Measurements from ENCODE around the gene TGIF2LX. TPM values are rescaled to one million over a fixed set of nuclear protein-coding genes. Genes with fewer than 3 reads are reported as not detected.
"Not testable (repeated sequence)": the region's sequence is repeated elsewhere in the genome, so short reads cannot be mapped to it uniquely, and the experiment has no call there.

TGIF2LX gene
- total RNA-seq (not detected), polyA plus RNA-seq (not detected)
- long read RNA-seq, donor 1, partial matches to known transcripts = 0 of 2 reads
- long read RNA-seq, donor 1, other reads (novel, unspliced or antisense) = 0 of 2 reads
- long read RNA-seq, donor 2 = 0 reads
- long read RNA-seq, donor 3 = 0 reads
- long read RNA-seq, donor 4 = 0 reads
- long read RNA-seq, donor 5 = 0 reads
- long read RNA-seq, donor 6 = 0 reads
- long read RNA-seq, donor 7 = 0 reads
- long read RNA-seq, donor 8 = 0 reads
- long read RNA-seq, donor 9 = 0 reads
- long read RNA-seq, donor 10 = 0 reads

GRCh38 chrX:89921665-89922064 lies at the start of gene TGIF2LX:
TGIF2LX (plus strand) TSS chrX:89921908; CDS start chrX:89922086, 178 bp downstream.
- WGBS, 5 donors = 77 to 83% (median 79%) methylated on average over 9 of the region's 9 CpGs
- H3K4me1 ChIP-seq; H3K9me3 ChIP-seq; H3K36me3 ChIP-seq; DNase-seq; H3K27ac ChIP-seq; H3K27me3 ChIP-seq; intact Hi-C loops (cut with DNase I; ENCODE audit: low total_unique reads); H3K4me3 ChIP-seq: not testable (repeated sequence)

- WGBS, 5 donors = 86 to 95% (median 92%) methylated on average over 8 to 18 of the region's 18 CpGs
- H3K27ac ChIP-seq; DNase-seq; intact Hi-C loops (cut with DNase I; ENCODE audit: low total_unique reads); H3K36me3 ChIP-seq; H3K27me3 ChIP-seq; H3K4me1 ChIP-seq; H3K9me3 ChIP-seq; H3K4me3 ChIP-seq: not testable (repeated sequence)
These were observed 728 bp downstream of the TGIF2LX start for GRCh38 chrX:89922338-89922934.

- DNase-seq; H3K4me3 ChIP-seq; H3K36me3 ChIP-seq; intact Hi-C loops (cut with DNase I; ENCODE audit: low total_unique reads); H3K27ac ChIP-seq; H3K9me3 ChIP-seq; H3K27me3 ChIP-seq; H3K4me1 ChIP-seq: not testable (repeated sequence)
- 20 to 85% (median 72%) methylated on average over 1 to 5 of the region's 5 CpGs for WGBS, 5 donors
These were observed 21.4 kb downstream of the TGIF2LX start for GRCh38 chrX:89943077-89943476.

- H3K9me3 ChIP-seq; H3K36me3 ChIP-seq; H3K4me3 ChIP-seq; H3K4me1 ChIP-seq; intact Hi-C loops (cut with DNase I; ENCODE audit: low total_unique reads); H3K27ac ChIP-seq; H3K27me3 ChIP-seq; DNase-seq: not testable (repeated sequence)
- WGBS, 5 donors = 83 to 96% (median 93%) methylated on average over 13 to 24 of the region's 24 CpGs
These were observed 43.9 kb downstream of the TGIF2LX start for GRCh38 chrX:89965588-89965987.
